Measurements from ENCODE around the gene JPT2. TPM values are rescaled to one million over a fixed set of nuclear protein-coding genes. Genes with fewer than 3 reads are reported as not detected.
A peak's percentile ranks its signal among the peaks of the same experiment; 100 is the strongest.

The JPT2 gene, protein sequence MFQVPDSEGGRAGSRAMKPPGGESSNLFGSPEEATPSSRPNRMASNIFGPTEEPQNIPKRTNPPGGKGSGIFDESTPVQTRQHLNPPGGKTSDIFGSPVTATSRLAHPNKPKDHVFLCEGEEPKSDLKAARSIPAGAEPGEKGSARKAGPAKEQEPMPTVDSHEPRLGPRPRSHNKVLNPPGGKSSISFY
- 53.1 TPM for total RNA-seq
- long read RNA-seq, partial matches to known transcripts: 0 of 28 reads
- long read RNA-seq, other reads (novel, unspliced or antisense): 25 of 28 reads

DNA sequence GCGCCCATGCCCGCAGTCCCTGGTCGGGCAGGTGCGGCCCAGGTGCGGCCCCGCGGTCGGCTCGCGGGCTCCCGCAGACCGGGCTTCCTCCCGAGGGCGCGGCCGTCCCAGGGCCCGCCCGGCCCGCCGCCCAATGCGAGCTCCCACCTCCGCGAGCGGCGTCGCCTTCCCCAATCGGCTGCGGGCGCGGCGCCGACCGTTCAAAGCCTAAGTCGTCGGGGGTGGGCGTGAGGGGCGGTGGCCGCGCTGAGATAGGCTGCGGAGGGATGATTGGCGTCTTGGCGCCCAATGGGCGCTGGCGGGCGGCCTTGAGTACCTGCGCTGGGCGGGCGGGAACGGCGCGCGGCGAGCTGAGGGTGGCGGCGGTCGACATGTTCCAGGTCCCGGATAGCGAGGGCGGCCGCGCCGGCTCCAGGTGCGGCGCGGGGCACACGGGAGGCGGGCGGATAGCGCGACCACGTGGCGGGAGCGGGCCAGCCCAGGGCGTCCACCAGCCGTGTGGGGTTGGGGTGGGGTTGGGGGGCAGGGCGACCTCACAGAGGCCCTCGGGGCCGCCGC lies at the start of gene JPT2:
Gene JPT2 (plus strand): TSS at position 338 of the 558 bp plus-strand sequence. CDS start 34 bp downstream, at position 372.
- Histone ChIP-seq H3K27ac (peak within 1 kb of the TSS; percentile 77), H3K27me3 (ENCODE audit: low read depth) (no peaks in the 10 kb centered on the region), H3K4me1 (peaks cover 14% of the 10 kb centered on the region), H3K9me3 (no peaks in the 10 kb centered on the region), H3K36me3 (peaks cover 28% of the 10 kb centered on the region), H3K4me3 (peak within 1 kb of the TSS; percentile 77)
- intact Hi-C loops (cut with DNase I): no loop called here
- peak; percentile 98 for DNase-seq
- ATAC-seq: peak; percentile 99
- TF ChIP-seq, protein P1, sequence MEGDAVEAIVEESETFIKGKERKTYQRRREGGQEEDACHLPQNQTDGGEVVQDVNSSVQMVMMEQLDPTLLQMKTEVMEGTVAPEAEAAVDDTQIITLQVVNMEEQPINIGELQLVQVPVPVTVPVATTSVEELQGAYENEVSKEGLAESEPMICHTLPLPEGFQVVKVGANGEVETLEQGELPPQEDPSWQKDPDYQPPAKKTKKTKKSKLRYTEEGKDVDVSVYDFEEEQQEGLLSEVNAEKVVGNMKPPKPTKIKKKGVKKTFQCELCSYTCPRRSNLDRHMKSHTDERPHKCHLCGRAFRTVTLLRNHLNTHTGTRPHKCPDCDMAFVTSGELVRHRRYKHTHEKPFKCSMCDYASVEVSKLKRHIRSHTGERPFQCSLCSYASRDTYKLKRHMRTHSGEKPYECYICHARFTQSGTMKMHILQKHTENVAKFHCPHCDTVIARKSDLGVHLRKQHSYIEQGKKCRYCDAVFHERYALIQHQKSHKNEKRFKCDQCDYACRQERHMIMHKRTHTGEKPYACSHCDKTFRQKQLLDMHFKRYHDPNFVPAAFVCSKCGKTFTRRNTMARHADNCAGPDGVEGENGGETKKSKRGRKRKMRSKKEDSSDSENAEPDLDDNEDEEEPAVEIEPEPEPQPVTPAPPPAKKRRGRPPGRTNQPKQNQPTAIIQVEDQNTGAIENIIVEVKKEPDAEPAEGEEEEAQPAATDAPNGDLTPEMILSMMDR (IDR thresholded peaks at IDR 0.05): no peak

DNA sequence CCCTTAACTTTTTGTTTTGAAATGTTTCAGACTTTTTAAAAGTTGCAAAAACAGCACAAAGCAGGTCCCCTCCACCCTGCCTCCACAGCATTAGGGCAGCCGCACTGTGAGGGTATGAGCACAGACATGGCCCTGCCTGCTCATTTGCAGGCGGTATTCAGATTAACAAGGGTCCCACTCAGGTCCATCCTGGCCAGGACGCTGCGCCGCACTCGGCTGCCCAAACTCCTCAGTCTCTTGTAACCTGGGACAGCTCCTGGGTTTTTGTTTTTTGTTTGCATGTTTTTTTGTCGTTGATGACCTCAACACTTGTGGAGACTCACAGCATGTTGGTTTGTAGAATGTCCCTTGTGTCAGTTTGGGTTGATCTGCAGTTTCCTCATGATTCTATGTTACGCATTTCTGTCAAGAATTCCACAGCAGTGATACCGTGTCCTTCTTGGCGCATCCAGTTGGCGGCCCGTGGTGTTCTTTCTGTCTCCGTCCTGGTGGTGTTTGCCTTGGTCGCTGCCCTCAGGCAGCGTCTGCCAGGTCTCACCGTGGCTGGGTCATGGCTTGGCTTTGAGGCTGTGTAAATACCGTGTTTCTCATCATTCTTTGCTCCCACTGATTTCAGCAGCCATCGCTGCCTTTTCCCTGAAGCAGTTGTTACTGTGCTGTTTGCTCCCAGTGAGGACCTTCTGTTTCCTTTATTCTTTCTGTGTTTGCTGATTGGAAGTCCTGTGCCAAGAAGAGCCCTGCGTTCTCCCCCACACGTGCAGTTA lies 47.4 kb upstream of the JPT2 start:
- Histone ChIP-seq H3K4me1 (no peaks in the 10 kb centered on the region), H3K27me3 (ENCODE audit: low read depth) (no peaks in the 10 kb centered on the region), H3K9me3 (no peaks in the 10 kb centered on the region), H3K36me3 (peaks cover 97% of the 10 kb centered on the region), H3K27ac (no peak overlapping the region), H3K4me3 (no peak overlapping the region)
- no peak for DNase-seq
- intact Hi-C loops (cut with DNase I): no loop called here
- TF ChIP-seq, protein P1 (IDR thresholded peaks at IDR 0.05): no peak
- ATAC-seq: no peak

DNA sequence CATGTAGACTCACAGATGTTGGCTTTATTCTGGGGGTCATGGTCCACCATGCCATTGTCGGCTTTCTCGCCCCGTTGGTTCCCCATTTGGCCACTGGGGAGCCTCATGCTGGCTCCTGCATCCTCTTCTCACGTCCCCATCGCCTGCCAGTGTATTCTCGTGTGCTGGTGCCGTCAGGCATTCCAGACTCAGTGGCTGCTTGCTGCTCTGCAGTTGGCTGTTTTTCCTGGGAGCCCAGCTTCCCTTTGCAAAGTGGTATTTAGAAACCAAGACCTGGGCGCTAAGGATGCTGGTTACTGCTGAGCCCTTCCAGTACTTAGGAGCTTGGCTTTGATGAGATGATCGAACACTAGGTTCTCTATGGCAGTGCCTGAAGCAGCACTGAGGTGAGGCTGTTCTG lies 46.8 kb upstream of the JPT2 start:
- Histone ChIP-seq H3K27ac (no peak overlapping the region), H3K27me3 (ENCODE audit: low read depth) (no peaks in the 10 kb centered on the region), H3K9me3 (no peaks in the 10 kb centered on the region), H3K4me1 (no peaks in the 10 kb centered on the region), H3K4me3 (no peak overlapping the region), H3K36me3 (peaks cover 95% of the 10 kb centered on the region)
- TF ChIP-seq, protein P1 (IDR thresholded peaks at IDR 0.05): no peak
- ATAC-seq: no peak
- intact Hi-C loops (cut with DNase I): no loop called here
- DNase-seq: no peak

DNA sequence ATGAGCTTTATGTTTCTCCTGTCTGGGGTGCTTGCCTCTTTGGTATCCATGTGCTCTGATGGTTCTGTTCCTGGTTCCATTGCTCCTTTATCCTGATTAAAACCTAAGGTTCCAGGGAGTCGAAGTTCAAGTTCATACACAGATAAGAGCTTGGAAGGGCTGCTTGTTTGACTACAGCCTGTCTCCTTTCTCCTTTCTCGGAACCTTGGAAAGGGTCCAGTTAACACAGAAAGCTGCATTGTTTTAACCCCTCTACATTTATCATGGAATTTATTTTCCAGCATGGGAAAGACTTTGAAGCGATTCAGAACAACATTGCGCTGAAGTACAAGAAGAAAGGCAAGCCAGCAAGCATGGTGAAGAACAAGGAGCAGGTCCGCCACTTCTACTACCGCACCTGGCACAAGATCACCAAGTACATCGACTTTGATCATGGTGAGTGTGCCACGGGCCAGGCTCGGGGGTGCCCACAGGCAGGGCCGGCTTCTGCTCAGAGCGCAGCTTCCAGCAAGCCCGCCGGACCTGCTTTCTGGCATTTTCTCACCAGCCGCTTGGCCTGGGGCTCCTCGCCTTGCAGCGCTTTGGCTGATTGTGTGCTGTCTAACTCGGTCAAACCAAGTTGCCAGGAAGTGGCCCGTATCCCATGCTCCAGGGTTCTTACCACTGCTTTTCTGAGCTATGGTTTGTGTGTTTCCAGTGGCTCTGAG lies 46.0 kb upstream of the JPT2 start:
- DNase-seq (no peak), ATAC-seq (no peak)
- TF ChIP-seq, protein P1 (IDR thresholded peaks at IDR 0.05): no peak
- Histone ChIP-seq H3K36me3 (peaks cover 95% of the 10 kb centered on the region), H3K4me3 (no peak overlapping the region), H3K27ac (no peak overlapping the region), H3K4me1 (no peaks in the 10 kb centered on the region), H3K27me3 (ENCODE audit: low read depth) (no peaks in the 10 kb centered on the region), H3K9me3 (no peaks in the 10 kb centered on the region)
- intact Hi-C loops (cut with DNase I): no loop called here

DNA sequence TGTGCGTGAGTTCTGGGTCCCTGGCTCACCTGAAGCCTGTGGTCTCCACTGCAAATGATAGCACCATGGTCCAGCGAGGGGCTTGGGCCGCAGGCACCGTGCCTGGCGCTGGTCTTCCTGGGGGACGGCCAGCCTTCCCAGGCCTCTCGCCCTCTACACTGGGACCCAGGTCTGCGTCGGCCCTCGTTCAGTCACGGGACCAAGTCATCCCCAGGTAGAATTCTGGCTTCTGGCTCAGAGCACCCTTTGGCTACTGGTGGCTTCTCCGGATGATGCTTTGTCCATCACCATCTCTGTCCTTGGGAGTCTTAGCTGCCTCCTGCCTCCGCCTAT lies 45.5 kb upstream of the JPT2 start:
- Histone ChIP-seq H3K36me3 (peaks cover 95% of the 10 kb centered on the region), H3K9me3 (no peaks in the 10 kb centered on the region), H3K27ac (no peak overlapping the region), H3K27me3 (ENCODE audit: low read depth) (no peaks in the 10 kb centered on the region), H3K4me3 (no peak overlapping the region), H3K4me1 (no peaks in the 10 kb centered on the region)
- TF ChIP-seq, protein P1 (IDR thresholded peaks at IDR 0.05): no peak
- intact Hi-C loops (cut with DNase I): no loop called here
- ATAC-seq (no peak), DNase-seq (no peak)

Measured in lower lobe of right lung (tissue), 2 donors.